T-helper 2 cell treated with Interferon-gamma antibody and Interleukin-4, amounts not matched to agents 5 μg/mL and 100 μg/mL, for 36 hours (primary cell): Measurements from ENCODE around the gene LACTB.
A peak's percentile ranks its signal among the peaks of the same experiment; 100 is the strongest.

ENCODE experiments used
- DNase-seq: peaks from one replicate; pipeline ENCODE4 v3.0.0; 2021; ENCODE audit warnings: low spot score
- H3K27ac Mint-ChIP-seq: one replicate; pipeline ENCODE4 v1.8.0; 2021; ENCODE audit warnings: mild to moderate bottlenecking, mixed read lengths
- H3K27me3 Mint-ChIP-seq: one replicate; pipeline ENCODE4 v1.8.0; 2021; ENCODE audit warnings: low read depth, mixed read lengths
- H3K36me3 Mint-ChIP-seq: one replicate; pipeline ENCODE4 v1.8.0; 2021; ENCODE audit warnings: low read depth, mixed read lengths
- H3K4me1 Mint-ChIP-seq: one replicate; pipeline ENCODE4 v1.8.0; 2021; ENCODE audit warnings: low read depth, mixed read lengths
- H3K4me3 Mint-ChIP-seq: one replicate; pipeline ENCODE4 v1.8.0; 2022; ENCODE audit warnings: mild to moderate bottlenecking, moderate library complexity, mixed read lengths
- H3K9me3 Mint-ChIP-seq: one replicate; pipeline ENCODE4 v1.8.0; 2021; ENCODE audit warnings: mixed read lengths

The LACTB gene

DNA sequence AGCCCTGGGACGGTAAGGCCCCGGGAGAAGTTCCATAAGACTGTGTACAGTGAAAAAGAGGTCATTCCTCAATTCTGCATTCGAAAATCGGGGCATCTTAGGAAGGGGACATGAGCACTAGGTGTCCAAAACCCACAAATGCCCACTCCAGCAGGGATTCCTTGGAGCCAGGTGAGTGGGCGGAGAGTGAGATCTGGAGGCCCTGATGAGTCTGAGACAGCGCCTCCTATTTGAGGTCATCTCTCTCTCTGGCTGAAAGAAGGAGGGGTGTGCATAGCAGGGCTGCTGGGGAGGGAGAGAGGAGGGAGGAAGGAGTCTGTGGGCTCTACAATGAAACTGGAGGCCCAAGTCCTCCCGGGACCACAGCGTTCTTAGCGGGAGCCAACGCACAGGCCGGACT is 38.1 kb upstream of the LACTB start:
- Mint-ChIP-seq H3K4me1 (no peaks in the 10 kb centered on the region), H3K9me3 (no peaks in the 10 kb centered on the region), H3K36me3 (no peaks in the 10 kb centered on the region), H3K4me3 (no peak overlapping the region), H3K27ac (no peak overlapping the region), H3K27me3 (peaks cover 5% of the 10 kb centered on the region)
- DNase-seq: no peak

DNA sequence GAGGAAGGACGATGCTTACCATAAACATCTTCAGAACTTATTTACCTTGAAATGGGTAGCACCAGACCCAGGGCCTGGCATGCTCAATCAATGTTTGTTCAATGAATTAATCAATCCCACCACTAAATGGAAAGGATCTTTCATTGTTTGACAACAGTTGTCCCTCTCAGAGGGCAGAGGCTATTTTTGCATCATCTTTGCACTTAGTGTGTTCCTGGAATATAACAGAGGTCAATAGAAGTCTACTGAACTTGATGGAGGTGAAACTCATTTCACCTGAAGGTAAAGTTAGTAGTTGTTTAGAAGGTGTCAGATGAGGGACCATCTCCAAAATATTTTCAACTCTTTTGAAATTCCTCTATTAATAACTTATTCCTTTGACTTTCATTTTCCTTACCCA is 36.9 kb upstream of the LACTB start:
- Mint-ChIP-seq H3K4me3 (no peak overlapping the region), H3K4me1 (peaks cover 2% of the 10 kb centered on the region), H3K27ac (no peak overlapping the region), H3K9me3 (no peaks in the 10 kb centered on the region), H3K36me3 (no peaks in the 10 kb centered on the region), H3K27me3 (peaks cover 2% of the 10 kb centered on the region)
- no peak for DNase-seq

DNA sequence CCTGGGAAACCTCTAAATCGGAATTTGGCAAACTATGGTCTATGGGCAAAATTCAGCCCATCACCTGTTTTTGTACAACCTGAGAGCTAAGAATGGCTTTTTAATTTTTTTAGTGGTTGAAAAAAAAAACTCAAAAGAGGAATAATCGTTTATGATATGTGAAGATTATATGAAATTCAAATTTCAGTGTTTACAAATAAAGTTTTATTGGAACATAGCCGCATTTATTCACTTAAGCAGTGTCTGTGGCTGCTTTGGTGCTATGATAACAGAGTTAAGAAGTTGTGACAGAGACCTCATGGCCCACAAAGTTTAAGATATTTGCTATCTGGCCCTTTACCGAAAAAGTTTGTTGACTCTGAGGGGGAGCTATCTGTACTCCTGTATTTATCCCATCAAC is 36.4 kb upstream of the LACTB start:
- no peak overlapping the region for H3K27ac Mint-ChIP-seq
- peaks cover 2% of the 10 kb centered on the region for H3K27me3 Mint-ChIP-seq
- no peak for DNase-seq
- no peak overlapping the region for H3K4me3 Mint-ChIP-seq
- peaks cover 2% of the 10 kb centered on the region for H3K4me1 Mint-ChIP-seq
- no peaks in the 10 kb centered on the region for H3K9me3 Mint-ChIP-seq
- H3K36me3 Mint-ChIP-seq: no peaks in the 10 kb centered on the region

GRCh38 chr15:63086271-63086670 is 35.4 kb upstream of the LACTB start:
- H3K27ac Mint-ChIP-seq: no peak overlapping the region
- no peak for DNase-seq
- peaks cover 2% of the 10 kb centered on the region for H3K4me1 Mint-ChIP-seq
- no peaks in the 10 kb centered on the region for H3K36me3 Mint-ChIP-seq
- H3K9me3 Mint-ChIP-seq: no peaks in the 10 kb centered on the region
- peaks cover 2% of the 10 kb centered on the region for H3K27me3 Mint-ChIP-seq
- H3K4me3 Mint-ChIP-seq: no peak overlapping the region

DNA sequence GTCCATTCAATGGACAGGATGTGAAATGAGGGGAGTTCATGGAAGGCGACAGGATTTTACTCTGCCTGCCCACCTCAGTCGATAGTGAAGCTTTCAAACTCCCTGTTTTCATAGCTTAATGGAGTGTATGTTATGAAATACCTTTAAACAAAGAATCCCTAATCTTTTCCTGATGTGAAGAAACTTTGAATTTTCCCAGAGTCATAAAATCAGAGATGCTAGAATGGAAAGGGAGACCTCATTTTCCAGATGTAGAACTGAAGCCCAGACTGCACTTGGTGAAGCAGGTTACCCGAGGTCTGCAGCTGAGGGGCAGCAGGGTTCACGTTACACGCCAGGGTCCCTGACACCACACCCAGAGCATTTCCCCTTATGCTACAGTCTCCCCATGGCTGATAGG is 34.7 kb upstream of the LACTB start:
- Mint-ChIP-seq H3K4me3 (no peak overlapping the region), H3K27ac (no peak overlapping the region), H3K27me3 (peaks cover 6% of the 10 kb centered on the region), H3K36me3 (no peaks in the 10 kb centered on the region), H3K4me1 (peaks cover 2% of the 10 kb centered on the region), H3K9me3 (no peaks in the 10 kb centered on the region)
- DNase-seq: no peak

GRCh38 chr15:63088533-63089245 is 33.0 kb upstream of the LACTB start:
- Mint-ChIP-seq H3K27me3 (peaks cover 6% of the 10 kb centered on the region), H3K27ac (no peak overlapping the region), H3K9me3 (no peaks in the 10 kb centered on the region), H3K4me1 (peaks cover 2% of the 10 kb centered on the region), H3K36me3 (no peaks in the 10 kb centered on the region), H3K4me3 (no peak overlapping the region)
- no peak for DNase-seq

- H3K4me1 Mint-ChIP-seq: peaks cover 2% of the 10 kb centered on the region
- DNase-seq: no peak
- H3K27ac Mint-ChIP-seq: no peak overlapping the region
- no peaks in the 10 kb centered on the region for H3K36me3 Mint-ChIP-seq
- H3K9me3 Mint-ChIP-seq: no peaks in the 10 kb centered on the region
- H3K4me3 Mint-ChIP-seq: no peak overlapping the region
- H3K27me3 Mint-ChIP-seq: peaks cover 6% of the 10 kb centered on the region
Observed at GRCh38 chr15:63089260-63090043, 32.2 kb upstream of the LACTB start.

- Mint-ChIP-seq H3K27me3 (peaks cover 6% of the 10 kb centered on the region), H3K36me3 (no peaks in the 10 kb centered on the region), H3K4me1 (peaks cover 2% of the 10 kb centered on the region), H3K9me3 (no peaks in the 10 kb centered on the region), H3K27ac (no peak overlapping the region), H3K4me3 (no peak overlapping the region)
- DNase-seq: no peak
Observed at GRCh38 chr15:63090472-63090871, 31.2 kb upstream of the LACTB start.

DNA sequence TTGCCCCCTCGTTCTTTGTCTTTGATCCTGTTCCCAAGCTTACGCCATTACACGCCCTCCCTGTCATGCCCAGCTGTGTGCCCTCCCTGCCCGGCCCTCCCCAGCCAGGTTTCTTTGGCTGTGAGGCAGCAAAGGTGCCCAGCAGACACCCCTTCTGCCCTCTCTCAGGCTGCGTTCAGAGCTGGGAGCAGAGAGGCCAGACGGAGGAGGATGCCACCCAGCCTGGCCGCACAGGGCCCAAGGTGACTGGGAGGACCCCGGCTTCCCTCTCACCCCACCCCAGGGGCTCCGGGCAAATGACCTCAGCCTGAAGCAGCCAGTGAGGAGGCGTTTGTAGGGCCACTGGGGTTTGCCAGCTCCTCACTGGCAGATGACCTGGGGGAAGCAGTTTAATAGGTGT is 30.8 kb upstream of the LACTB start:
- Mint-ChIP-seq H3K4me1 (peaks cover 2% of the 10 kb centered on the region), H3K27ac (no peak overlapping the region), H3K4me3 (no peak overlapping the region), H3K9me3 (no peaks in the 10 kb centered on the region), H3K27me3 (peaks cover 6% of the 10 kb centered on the region), H3K36me3 (no peaks in the 10 kb centered on the region)
- no peak for DNase-seq

DNA sequence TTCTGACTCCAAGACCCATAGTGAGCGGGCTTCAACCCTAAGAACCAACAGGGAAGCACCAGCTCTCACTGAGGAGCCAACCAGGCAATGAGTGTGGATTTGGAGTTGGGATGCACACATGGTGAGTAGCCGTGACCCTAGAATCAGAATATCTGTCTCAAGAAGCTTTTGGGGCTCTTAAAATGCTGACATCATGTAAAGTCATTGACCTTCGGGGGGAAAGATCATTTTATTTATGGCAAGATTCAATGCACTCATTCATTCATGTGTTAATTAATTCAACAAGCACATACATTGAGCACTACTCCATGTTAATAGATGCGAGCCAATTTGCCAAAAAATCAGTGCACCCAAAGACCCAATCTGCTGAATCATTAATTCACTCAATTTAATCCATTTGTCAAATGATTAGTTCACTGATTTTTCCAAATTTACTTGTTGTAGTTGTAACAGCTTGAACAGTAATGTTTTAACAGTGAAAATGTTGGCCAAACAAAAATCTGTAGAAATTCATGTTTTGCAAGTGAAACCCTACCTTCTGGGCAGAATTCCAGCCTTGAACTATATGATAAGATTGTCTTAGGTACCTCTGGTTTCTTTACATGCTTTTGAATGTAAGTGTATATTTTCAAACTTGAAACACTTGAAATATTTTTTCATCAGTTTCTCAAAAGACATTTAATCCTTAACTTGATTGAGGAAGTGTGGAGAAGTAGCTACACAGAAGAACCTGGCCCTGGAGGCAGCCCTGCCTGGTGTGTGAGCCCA is 29.8 kb upstream of the LACTB start:
- Mint-ChIP-seq H3K27me3 (peaks cover 6% of the 10 kb centered on the region), H3K4me1 (peaks cover 2% of the 10 kb centered on the region), H3K27ac (no peak overlapping the region), H3K4me3 (no peak overlapping the region), H3K9me3 (no peaks in the 10 kb centered on the region), H3K36me3 (no peaks in the 10 kb centered on the region)
- DNase-seq: no peak

DNA sequence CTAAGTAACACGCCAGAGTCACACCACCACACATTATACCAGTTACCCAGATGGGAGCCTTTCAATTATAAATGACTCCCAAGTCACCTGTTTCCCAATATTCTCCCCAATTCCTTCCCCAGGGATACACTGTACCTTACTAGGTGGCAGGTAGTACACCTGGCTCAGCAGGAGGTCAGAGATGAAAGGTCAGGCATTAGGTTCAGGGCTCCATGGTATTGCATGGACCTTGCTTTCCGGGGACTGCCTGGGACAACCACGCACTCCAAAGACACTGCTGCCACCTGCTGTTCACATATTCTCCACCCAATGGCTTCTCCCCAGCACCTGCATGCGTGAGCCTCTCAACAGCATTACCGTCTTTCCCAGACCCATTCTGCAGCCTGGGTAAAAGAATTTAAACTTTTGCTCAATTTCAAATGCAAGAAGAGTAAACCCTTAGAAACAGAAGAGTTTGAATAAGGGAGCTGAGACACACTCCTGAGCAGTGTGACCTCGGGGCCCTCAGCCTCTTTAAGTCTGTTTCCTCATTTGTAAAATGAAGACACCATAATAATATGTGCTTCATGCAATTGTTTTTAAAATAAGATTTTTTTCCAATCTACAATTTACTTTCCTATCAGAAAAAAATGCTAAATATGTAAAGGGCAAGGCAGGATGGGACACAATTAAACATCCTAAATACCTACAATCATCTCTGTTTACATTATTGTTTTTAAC is 28.0 kb upstream of the LACTB start:
- Mint-ChIP-seq H3K27ac (no peak overlapping the region), H3K36me3 (no peaks in the 10 kb centered on the region), H3K4me1 (peaks cover 2% of the 10 kb centered on the region), H3K4me3 (no peak overlapping the region), H3K27me3 (peaks cover 6% of the 10 kb centered on the region), H3K9me3 (no peaks in the 10 kb centered on the region)
- DNase-seq: peak; percentile 59

DNA sequence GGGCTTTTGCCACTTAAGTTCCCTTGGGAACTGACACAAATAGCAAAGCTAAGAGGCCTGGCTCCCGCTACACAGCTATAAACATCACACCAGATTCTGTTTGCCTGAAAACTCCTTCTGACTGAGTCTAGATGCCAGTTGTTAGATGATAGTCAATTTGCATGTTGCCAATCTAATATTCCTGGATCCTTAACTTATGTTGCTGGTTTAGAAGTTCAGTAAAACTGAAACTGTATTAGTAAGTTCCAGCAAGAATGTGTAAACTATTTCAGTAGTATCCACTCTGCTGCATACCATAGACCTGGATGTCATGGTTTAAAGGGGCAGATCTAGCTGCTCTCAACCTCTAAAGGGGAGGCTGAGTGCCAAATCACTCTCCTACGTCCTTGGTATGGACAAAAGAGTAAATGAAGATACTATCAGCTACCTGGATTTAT is 27.1 kb upstream of the LACTB start:
- DNase-seq: no peak
- Mint-ChIP-seq H3K4me1 (no peaks in the 10 kb centered on the region), H3K36me3 (no peaks in the 10 kb centered on the region), H3K9me3 (no peaks in the 10 kb centered on the region), H3K27me3 (peaks cover 4% of the 10 kb centered on the region), H3K27ac (no peak overlapping the region), H3K4me3 (no peak overlapping the region)

GRCh38 chr15:63096178-63096577 is 25.5 kb upstream of the LACTB start:
- Mint-ChIP-seq H3K27ac (no peak overlapping the region), H3K4me1 (no peaks in the 10 kb centered on the region), H3K27me3 (peaks cover 4% of the 10 kb centered on the region), H3K9me3 (peaks cover 3% of the 10 kb centered on the region), H3K4me3 (no peak overlapping the region), H3K36me3 (no peaks in the 10 kb centered on the region)
- DNase-seq: no peak
